Psoas muscle (tissue), 8 donors: Measurements from ENCODE around the gene FGF19. TPM values are rescaled to one million over a fixed set of nuclear protein-coding genes. Genes with fewer than 3 reads are reported as not detected.

ENCODE experiments used
- ATAC-seq, 4 donors: fragments of 200-7000 bp; cut with Tn5 transposase; one replicate each; pipeline ENCODE4 v1.9.1; 2020; ENCODE audit warnings: moderate library complexity in 3 of 4, mild to moderate bottlenecking in 2 of 4
- DNase-seq, 2 donors: peaks; one replicate each; pipeline ENCODE4 v3.0.0-alpha.2; 2020
- H3K27ac ChIP-seq: fragments of 200-600 bp; one replicate; pipeline ENCODE4 v1.8.0; 2022
- H3K27me3 ChIP-seq, 3 donors: fragments of 200-600 bp in 1 of 3; one replicate each; pipeline versions ENCODE4 v1.6.1 to v1.8.0; 2013 to 2022; ENCODE audit warnings: low read length in 2 of 3, mild to moderate bottlenecking in 2 of 3, moderate library complexity in 1 of 3; ENCODE audit not compliant: insufficient read depth in 3 of 3
- H3K36me3 ChIP-seq, 2 donors: fragments of 200-600 bp in 1 of 2; one replicate each; pipeline versions ENCODE4 v1.6.1 to v1.8.0; 2013 to 2022; ENCODE audit warnings: low read depth in 1 of 2, mild to moderate bottlenecking in 1 of 2, moderate library complexity in 1 of 2; ENCODE audit not compliant: insufficient read depth in 1 of 2
- H3K4me1 ChIP-seq: fragments of 200-600 bp; one replicate; pipeline ENCODE4 v1.8.0; 2022
- H3K4me3 ChIP-seq: fragments of 200-600 bp; one replicate; pipeline ENCODE4 v1.8.0; 2022; ENCODE audit warnings: mild to moderate bottlenecking
- H3K9me3 ChIP-seq: fragments of 200-600 bp; one replicate; pipeline ENCODE4 v1.8.0; 2022
- WGBS, 3 donors: extraction: QIAGEN DNeasy Blood & Tissue Kit; methylation state at CpG; one replicate each; pipeline versions ENCODE4 v1.1.6 to v1.1.7; 2013; 5-methylcytosine and 5-hydroxymethylcytosine counted together
- intact Hi-C, 2 donors: fragments of 100-400 bp; cut with DNase I; formaldehyde crosslinking; loops; one replicate each; pipeline versions ENCODE4 v1.11.0 to v1.14.2; 2022
- polyA plus RNA-seq, 3 donors: library from polyadenylated mRNA; stranded (reverse); fragments of 200-250 nt; gene quantifications; one replicate each; pipeline ENCODE4 v1.2.3, GENCODE V29; 2013
- total RNA-seq, 4 donors: library from RNA; stranded (reverse); fragmentation: NEBNext Ultra II Directional in 2 of 4; extraction: Animal tissue kit (Norgen Biotek cat#: 25700) in 2 of 4; gene quantifications; one replicate each; pipeline versions ENCODE4 v1.2.1 to v1.2.4, GENCODE V29; 2021 to 2023
- TF ChIP-seq, protein P1 (sequence below): fragments of 200-600 bp; IDR thresholded peaks from one replicate; pipeline ENCODE4 v1.8.0; 2022; ENCODE audit warnings: antibody characterized with exemption
- donor health status: healthy with polysubstance abuse.
- donor health status: DM: no; HTN: no; CAD: no; lungs with moderate emphysema.
- donor health status: Bipolar disorder and iron deficiency.
- donor health status: healthy.
- donor health status: DM: yes; HTN: yes; CAD: no.
- donor health status: DM: no; HTN: no; CAD: no.
- donor health status: DM: no; HTN: no; CAD: no.
- donor health status: DM: yes; HTN: yes; CAD: no.

FGF19 gene
- total and polyA plus RNA-seq, 7 donors = not detected

DNA sequence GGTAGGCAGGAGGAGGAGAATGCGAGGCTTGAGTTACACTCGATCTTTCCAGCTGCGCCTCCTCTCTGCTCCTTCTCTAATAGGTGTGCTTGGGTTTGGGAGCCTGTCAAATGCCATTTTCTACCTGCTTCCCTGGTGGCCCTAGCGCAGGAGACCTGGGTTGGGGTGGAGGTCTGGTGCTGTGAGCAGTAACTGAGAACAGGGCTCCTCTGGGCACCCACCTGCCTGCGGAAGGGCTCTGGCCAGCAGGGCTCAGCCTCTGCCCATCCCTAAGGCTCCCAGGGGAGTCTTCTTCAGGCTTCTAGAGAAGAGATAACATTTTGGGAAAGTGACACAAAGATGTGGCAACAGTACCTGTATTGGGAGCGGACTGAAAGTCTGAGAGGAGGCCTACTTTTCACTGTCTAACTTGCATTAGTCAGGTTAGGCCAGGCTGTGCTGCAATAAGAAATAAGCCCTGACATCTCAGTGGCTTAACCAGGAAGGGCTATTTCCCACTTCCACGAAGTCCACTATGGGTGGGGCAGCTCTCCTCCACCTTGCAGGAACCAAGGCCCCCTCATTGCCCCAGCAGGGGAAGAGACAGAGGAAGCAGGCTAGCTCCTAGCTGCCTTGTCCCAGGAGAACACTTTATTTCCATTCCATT, 21.0 kb downstream of the FGF19 start:
- ATAC-seq (no peak), DNase-seq (no peak)
- Histone ChIP-seq H3K4me1 (no peaks in the 10 kb centered on the region), H3K27me3 (no peaks in the 10 kb centered on the region), H3K36me3 (no peaks in the 10 kb centered on the region), H3K9me3 (no peaks in the 10 kb centered on the region), H3K4me3 (no peak overlapping the region), H3K27ac (no peak overlapping the region)
- TF ChIP-seq, protein P1, sequence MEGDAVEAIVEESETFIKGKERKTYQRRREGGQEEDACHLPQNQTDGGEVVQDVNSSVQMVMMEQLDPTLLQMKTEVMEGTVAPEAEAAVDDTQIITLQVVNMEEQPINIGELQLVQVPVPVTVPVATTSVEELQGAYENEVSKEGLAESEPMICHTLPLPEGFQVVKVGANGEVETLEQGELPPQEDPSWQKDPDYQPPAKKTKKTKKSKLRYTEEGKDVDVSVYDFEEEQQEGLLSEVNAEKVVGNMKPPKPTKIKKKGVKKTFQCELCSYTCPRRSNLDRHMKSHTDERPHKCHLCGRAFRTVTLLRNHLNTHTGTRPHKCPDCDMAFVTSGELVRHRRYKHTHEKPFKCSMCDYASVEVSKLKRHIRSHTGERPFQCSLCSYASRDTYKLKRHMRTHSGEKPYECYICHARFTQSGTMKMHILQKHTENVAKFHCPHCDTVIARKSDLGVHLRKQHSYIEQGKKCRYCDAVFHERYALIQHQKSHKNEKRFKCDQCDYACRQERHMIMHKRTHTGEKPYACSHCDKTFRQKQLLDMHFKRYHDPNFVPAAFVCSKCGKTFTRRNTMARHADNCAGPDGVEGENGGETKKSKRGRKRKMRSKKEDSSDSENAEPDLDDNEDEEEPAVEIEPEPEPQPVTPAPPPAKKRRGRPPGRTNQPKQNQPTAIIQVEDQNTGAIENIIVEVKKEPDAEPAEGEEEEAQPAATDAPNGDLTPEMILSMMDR = no peak
- intact Hi-C loops = no loop called here
- WGBS, 3 donors = 77 to 85% (median 83%) methylated on average over 7 of the region's 7 CpGs

DNA sequence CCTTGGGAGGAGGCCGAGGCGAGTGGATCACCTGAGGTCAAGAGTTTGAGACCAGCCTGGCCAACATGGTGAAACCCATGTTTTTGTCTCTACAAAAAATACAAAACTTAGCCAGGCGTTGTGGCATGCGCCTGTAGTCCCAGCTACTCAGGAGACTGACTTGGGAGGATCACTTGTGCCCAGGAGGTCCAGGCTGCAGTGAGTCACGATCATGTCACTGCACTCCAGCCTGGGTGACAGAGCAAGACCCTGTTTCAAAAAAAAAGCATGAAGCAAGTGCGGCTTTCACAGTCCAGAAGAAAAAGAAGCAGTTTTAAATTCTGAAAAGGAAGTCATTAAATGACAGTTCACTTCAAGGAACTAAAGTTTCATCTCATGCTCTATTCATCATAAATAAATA, 21.6 kb downstream of the FGF19 start:
- H3K4me1 ChIP-seq = no peaks in the 10 kb centered on the region
- ATAC-seq (no peak), DNase-seq (no peak)
- intact Hi-C loops = no loop called here
- H3K4me3 ChIP-seq = no peak overlapping the region
- no peaks in the 10 kb centered on the region for H3K36me3 ChIP-seq
- no peak overlapping the region for H3K27ac ChIP-seq
- no peaks in the 10 kb centered on the region for H3K27me3 ChIP-seq
- TF ChIP-seq, protein P1 = no peak
- WGBS, 3 donors = 72 to 84% (median 79%) methylated on average over 6 of the region's 6 CpGs
- no peaks in the 10 kb centered on the region for H3K9me3 ChIP-seq

DNA sequence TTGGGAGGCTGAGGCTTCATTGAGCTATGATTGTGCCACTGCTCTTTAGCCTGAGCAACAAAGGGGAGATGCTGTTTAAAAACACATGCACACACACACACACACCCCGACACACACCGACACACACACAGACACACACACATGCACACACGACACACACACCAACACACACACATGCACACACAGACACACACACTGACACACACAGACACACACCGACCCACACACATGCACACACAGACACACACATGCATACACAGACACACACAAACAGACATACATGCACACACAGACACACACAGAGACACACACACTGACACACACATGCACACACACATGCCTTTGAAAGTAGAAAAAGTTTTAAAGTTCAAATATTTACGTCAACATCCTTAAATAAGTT, 23.1 kb downstream of the FGF19 start:
- Histone ChIP-seq H3K9me3 (no peaks in the 10 kb centered on the region), H3K36me3 (no peaks in the 10 kb centered on the region), H3K27ac (no peak overlapping the region), H3K4me1 (peaks cover 2% of the 10 kb centered on the region), H3K27me3 (no peaks in the 10 kb centered on the region), H3K4me3 (no peak overlapping the region)
- WGBS, 3 donors = 92 to 98% (median 92%) methylated on average over 5 of the region's 5 CpGs
- intact Hi-C loops = no loop called here
- DNase-seq (no peak), ATAC-seq (no peak)
- TF ChIP-seq, protein P1 = no peak

DNA sequence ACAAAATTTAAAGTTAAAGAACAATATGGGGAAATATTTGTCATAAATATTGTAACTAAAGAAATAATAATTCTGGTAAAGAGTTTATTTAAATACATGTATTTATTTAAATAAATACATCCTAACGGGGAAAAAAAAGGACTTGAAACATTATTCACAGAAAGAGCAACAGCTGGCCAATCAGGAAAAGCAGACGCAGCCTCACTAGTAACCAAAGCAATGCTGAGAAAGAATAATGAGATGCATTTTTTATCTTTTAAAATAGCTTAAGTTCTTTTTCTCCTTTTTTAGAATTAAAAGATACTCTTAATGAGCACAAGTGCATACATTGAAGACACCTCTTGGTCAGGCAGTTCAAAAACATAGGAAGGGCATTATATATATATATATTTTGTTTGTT, 26.1 kb downstream of the FGF19 start:
- Histone ChIP-seq H3K27me3 (no peaks in the 10 kb centered on the region), H3K27ac (no peak overlapping the region), H3K4me3 (no peak overlapping the region), H3K36me3 (peaks cover 0 to 4% of the 10 kb centered on the region in 2 donors), H3K9me3 (no peaks in the 10 kb centered on the region), H3K4me1 (peaks cover 19% of the 10 kb centered on the region)
- DNase-seq (no peak), ATAC-seq (no peak)
- TF ChIP-seq, protein P1 = no peak
- intact Hi-C loops = no loop called here
- 49 to 59% (median 57%) methylated on average over 2 of the region's 2 CpGs for WGBS, 3 donors
